ENCODE results near the gene DNLZ. TPM values are rescaled to one million over a fixed set of nuclear protein-coding genes. Genes with fewer than 3 reads are reported as not detected.
A peak's percentile ranks its signal among the peaks of the same experiment; 100 is the strongest.

DNLZ gene
- total and polyA plus RNA-seq, 10 of the 15 experiments (the other 5 are each of a cell fraction or from before 2014, with no cell fraction given) = 0.66 to 29.7 (median 14.7) TPM; not detected in 1

DNA sequence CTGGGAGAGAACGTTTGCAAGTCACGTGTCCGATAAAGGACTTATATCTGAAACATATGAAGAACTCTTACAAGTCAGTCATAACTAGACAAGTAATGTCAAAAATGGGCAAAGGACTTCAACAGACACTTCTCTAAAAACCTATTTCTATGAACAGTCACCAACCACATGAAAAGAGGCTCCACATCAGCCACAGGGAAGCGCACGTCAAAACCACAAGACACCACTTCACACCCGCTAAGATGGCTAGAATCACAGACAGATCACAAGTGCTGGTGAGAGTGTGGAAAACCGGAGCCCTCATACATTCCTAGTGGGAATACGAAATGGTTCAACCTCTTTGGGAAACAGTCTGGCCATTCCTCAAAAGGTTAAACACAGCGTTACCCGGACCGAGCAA lies 21.5 kb upstream of the DNLZ start:
- no peak overlapping the region for H3K27ac ChIP-seq (ENCODE audit: control insufficient read depth, insufficient read depth)
- WGBS (ENCODE audit: insufficient coverage, insufficient replicate concordance, low lambda C conversion rate, missing lambda C conversion rate) = 78% methylated on average over 11 of the region's 11 CpGs
- in situ Hi-C loops (cut with MboI) (no loop called here), intact Hi-C loops (cut with micrococcal nuclease; ENCODE audit: unreplicated experiment) (no loop called here)
- CTCF ChIA-PET = interaction anchor here (1.3 kb wide), 1 partner anchor 91 kb away, joined by 4 read pairs; no protein-coding TSS in a partner anchor
- BruUV-seq (replicated peaks) = no TSS peak
- TF ChIP-seq CREM (IDR thresholded peaks at IDR 0.05; ENCODE audit: low read depth) = 0 out of 2 replicates have a peak, but pooled peaks have one; percentile 15
- TF ChIP-seq POLR2AphosphoS5 (IDR thresholded peaks at IDR 0.05; ENCODE audit: low read length) = 0 out of 2 replicates have a peak, but pooled peaks have one; percentile 30
- TF ChIP-seq TCF7 (IDR thresholded peaks at IDR 0.05; ENCODE audit: borderline replicate concordance) = peak; percentile 81; the same call in 1 of the 2 replicates
- no peak for TF ChIP-seq RFX5 (IDR thresholded peaks at IDR 0.05; ENCODE audit: low read depth, low read length)
- TF ChIP-seq IKZF2 (IDR thresholded peaks at IDR 0.05) = 0 out of 4 replicates have a peak, but pooled peaks of 1 of the 2 experiments have one; percentile 27
- peak in 1 of 2 experiments; percentile 41; a peak in 2 of 4 replicates for TF ChIP-seq BHLHE40 (IDR thresholded peaks at IDR 0.05; ENCODE audit: borderline replicate concordance in 1 of 2, low read depth in 2 of 2, low read length in 1 of 2)
- TF ChIP-seq RUNX3 (IDR thresholded peaks at IDR 0.05; ENCODE audit: low read length) = peak; percentile 95
- TF ChIP-seq ZBTB11 (CRISPR knock-in tag; IDR thresholded peaks at IDR 0.05) = no peak
- peak; percentile 42; the same call in 1 of the 2 replicates for TF ChIP-seq SPI1 (IDR thresholded peaks at IDR 0.05; ENCODE audit: borderline replicate concordance, insufficient read depth, low read depth, low read length)
- TF ChIP-seq RAD51 (IDR thresholded peaks at IDR 0.05) = peak; percentile 52; the same call in 1 of the 2 replicates
- SMC1A ChIA-PET (ENCODE audit: uncharacterized antibody, unreplicated experiment) = interaction anchor here (1.3 kb wide), 1 partner anchor 9 kb away, joined by 3 read pairs; no protein-coding TSS in a partner anchor
- H3K27me3 ChIP-seq (replicated peaks in 1 of 2; ENCODE audit: control insufficient read depth in 2 of 2, insufficient read depth in 2 of 2, low read length in 1 of 2) = no peaks in the 10 kb centered on the region
- DNase-seq (ENCODE audit: low read depth, low spot score) = no peak
- no peaks in the 10 kb centered on the region for H4K20me1 ChIP-seq (ENCODE audit: control insufficient read depth, insufficient read depth)
- POLR2A ChIA-PET = interaction anchor here (1.0 kb wide), 1 partner anchor 13 kb away, joined by 3 read pairs; no protein-coding TSS in a partner anchor
- H3K9ac ChIP-seq (ENCODE audit: control insufficient read depth, insufficient read depth, low read length) = no peak overlapping the region
- H3K4me3 ChIP-seq = no peak overlapping the region
- H3K9me3 ChIP-seq (replicated peaks; ENCODE audit: control insufficient read depth, insufficient read depth, low read length) = no peaks in the 10 kb centered on the region
- no peak overlapping the region for H2AFZ ChIP-seq (ENCODE audit: control insufficient read depth, low read depth, low read length)
- no peak overlapping the region for H3K4me2 ChIP-seq (ENCODE audit: control insufficient read depth, insufficient read depth)
- peak; percentile 7 for FAIRE-seq
- RAD21 ChIA-PET (ENCODE audit: unreplicated experiment) = no interaction called here
- H3K36me3 ChIP-seq (ENCODE audit: control insufficient read depth in 2 of 2, insufficient read depth in 2 of 2, low read length in 1 of 2) = peaks cover 14 to 34% of the 10 kb centered on the region in 2 experiments; a peak in 3 of 4 replicates
- H3K79me2 ChIP-seq (ENCODE audit: control insufficient read depth, insufficient read depth, low read length) = no peaks in the 10 kb centered on the region
- H3K4me1 ChIP-seq (ENCODE audit: control insufficient read depth, insufficient read depth, low read length) = no peaks in the 10 kb centered on the region
- no peak for ATAC-seq

Measured in GM12878 (cell line).